Measurements from ENCODE around the gene COL21A1.

Gene COL21A1

DNA sequence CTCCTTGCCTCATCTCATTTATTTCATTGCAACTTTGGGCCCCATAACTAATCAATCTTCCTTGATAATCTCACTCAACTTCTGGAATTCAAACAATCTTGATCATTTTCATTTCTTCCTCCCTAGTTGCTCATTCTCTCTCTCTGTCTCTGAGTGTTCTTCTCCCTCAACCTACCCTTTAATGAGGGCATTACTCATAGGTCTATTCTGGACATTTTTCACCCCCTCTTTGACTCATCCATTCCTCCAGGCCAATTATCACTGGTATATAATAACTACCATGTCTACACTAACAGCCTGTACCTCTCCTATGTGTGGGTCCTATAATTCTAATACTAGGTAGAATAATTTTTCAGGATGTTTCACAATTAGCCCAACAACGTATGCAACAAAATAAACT lies 78.8 kb downstream of the COL21A1 start:
- TF ChIP-seq, protein P1, sequence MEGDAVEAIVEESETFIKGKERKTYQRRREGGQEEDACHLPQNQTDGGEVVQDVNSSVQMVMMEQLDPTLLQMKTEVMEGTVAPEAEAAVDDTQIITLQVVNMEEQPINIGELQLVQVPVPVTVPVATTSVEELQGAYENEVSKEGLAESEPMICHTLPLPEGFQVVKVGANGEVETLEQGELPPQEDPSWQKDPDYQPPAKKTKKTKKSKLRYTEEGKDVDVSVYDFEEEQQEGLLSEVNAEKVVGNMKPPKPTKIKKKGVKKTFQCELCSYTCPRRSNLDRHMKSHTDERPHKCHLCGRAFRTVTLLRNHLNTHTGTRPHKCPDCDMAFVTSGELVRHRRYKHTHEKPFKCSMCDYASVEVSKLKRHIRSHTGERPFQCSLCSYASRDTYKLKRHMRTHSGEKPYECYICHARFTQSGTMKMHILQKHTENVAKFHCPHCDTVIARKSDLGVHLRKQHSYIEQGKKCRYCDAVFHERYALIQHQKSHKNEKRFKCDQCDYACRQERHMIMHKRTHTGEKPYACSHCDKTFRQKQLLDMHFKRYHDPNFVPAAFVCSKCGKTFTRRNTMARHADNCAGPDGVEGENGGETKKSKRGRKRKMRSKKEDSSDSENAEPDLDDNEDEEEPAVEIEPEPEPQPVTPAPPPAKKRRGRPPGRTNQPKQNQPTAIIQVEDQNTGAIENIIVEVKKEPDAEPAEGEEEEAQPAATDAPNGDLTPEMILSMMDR (IDR thresholded peaks at IDR 0.05), result no peak
- TF ChIP-seq ZFX (IDR thresholded peaks at IDR 0.05; ENCODE audit: borderline replicate concordance), result no peak

DNA sequence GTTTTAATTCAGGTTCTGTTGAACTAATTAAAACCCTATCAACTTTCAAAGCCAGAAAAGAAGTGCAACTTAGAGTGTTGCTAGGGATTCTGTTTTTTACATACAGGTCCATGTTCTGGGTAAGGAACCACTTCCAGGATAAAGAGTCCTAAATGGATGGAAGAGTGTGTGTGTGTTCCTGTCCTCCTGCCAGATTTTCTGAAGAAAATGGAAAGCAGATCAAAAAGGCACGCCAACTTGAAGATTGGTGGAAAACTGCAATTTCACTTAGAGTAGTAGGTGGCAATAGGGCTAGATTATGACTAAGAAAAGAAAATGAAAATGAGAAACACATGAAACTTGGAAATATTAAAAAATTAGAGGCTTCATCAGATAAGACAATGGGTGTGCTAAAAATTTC lies 85.3 kb downstream of the COL21A1 start:
- TF ChIP-seq, protein P1 (IDR thresholded peaks at IDR 0.05), result no peak
- no peak for TF ChIP-seq ZFX (IDR thresholded peaks at IDR 0.05; ENCODE audit: borderline replicate concordance)
- H3K27ac ChIP-seq, result no peak overlapping the region

More for the DNA sequence above, 78.8 kb downstream of the COL21A1 start:
- no peak overlapping the region for H3K27ac ChIP-seq

DNA sequence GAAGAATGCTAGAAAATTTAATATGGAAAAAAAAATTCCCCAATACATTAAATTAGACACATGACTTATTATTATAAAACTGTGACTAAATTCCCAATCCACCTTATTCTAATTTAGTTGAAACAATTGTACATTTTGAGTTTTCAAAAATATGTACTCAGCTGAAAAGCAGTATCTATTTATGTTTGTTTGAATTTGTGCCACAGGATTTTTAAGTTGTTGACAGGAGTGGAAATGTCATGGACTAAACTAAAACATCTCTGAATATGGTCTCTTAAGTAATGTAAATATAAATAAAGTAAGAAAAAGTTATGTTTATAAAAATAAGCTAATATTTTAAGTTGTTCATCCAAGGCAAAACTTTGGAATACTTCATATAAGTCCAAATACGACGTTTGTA lies 86.9 kb downstream of the COL21A1 start:
- no peak for TF ChIP-seq ZFX (IDR thresholded peaks at IDR 0.05; ENCODE audit: borderline replicate concordance)
- TF ChIP-seq, protein P1 (IDR thresholded peaks at IDR 0.05), result no peak
- H3K27ac ChIP-seq, result no peak overlapping the region

DNA sequence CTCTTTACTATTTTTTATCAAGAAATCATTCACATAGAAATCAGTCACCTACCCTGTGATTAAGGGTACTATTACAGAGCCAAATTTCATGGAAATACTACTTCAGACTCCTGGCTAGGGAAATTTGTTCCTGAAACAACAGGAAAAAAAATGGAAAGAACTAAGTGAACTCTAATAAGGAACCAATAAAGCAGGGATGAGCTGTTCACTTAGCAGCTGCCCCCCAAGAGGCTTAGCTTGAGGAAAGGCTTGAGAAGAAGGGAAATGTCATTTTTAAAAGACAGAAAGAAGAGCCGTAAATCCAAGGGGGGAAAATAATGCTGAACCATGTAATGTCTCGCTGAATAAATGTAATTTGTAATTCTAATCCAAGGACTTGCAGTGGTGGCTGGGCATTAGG lies 88.8 kb downstream of the COL21A1 start:
- TF ChIP-seq, protein P1 (IDR thresholded peaks at IDR 0.05), result no peak
- no peak for TF ChIP-seq ZFX (IDR thresholded peaks at IDR 0.05; ENCODE audit: borderline replicate concordance)
- H3K27ac ChIP-seq, result no peak overlapping the region

DNA sequence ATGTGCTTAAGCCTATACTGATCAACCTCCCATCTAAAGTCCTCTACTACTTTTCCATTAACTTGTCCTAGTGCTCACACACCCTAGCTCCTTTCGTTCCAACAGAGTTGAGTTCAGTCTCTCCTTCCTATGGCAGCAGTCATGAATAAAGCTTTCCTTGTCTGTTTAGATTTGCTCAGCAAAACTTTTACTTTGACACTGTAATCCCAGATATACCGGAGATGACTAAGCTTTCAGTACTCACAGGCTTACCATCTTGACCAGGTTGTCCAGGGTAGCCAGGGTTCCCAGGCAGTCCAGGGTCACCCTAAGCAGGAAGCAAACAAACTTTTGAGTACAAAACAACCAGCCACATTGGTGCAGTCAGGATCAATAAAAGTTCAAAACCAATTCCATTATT lies 90.7 kb downstream of the COL21A1 start:
- H3K27ac ChIP-seq, result no peak overlapping the region
- TF ChIP-seq, protein P1 (IDR thresholded peaks at IDR 0.05), result no peak
- TF ChIP-seq ZFX (IDR thresholded peaks at IDR 0.05; ENCODE audit: borderline replicate concordance), result no peak

DNA sequence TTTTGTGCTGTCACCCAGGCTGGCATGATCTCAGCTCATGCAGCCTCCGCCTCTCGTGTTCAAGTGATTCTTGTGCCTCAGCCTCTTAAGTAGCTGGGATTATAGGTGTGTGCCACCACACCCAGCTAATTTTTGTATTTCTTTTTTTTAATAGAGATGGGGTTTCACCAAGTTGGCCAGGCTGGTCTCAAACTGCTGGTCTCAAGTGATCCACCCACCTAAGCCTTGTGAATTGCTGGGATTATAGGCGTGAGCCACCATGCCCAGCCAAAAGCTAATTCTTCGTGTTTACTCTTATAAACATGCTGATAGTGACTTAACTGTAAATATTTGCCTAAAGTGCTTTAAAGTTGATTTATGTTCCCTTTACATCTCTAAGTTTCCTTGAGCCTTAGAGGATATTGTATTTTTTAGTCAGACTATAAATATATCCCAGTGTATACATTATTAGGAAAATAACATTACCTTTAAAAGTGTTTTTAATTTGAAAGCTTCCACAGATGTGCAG lies 91.7 kb downstream of the COL21A1 start:
- TF ChIP-seq, protein P1 (IDR thresholded peaks at IDR 0.05), result no peak
- TF ChIP-seq ZFX (IDR thresholded peaks at IDR 0.05; ENCODE audit: borderline replicate concordance), result no peak
- H3K27ac ChIP-seq, result no peak overlapping the region; the same call in 1 of the 2 replicates

DNA sequence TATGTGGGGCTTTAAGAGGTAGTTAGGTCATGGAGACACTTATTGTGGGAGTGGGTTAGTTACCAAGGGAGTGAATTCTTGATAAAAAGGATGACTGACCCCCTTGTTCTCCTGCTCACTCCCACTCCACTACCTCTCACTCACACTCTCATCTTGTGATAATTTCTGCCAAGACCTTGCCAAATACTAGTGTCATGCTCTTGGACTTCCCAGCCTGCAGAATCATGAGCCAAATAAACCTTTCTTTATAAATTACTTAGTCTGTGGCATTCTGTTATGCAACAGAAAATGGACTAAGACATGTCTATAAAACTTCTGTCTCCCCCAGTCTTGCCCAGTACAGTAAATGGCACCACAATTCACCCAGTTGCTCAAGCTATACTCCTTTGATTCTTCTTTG lies 93.3 kb downstream of the COL21A1 start:
- no peak overlapping the region for H3K27ac ChIP-seq
- TF ChIP-seq ZFX (IDR thresholded peaks at IDR 0.05; ENCODE audit: borderline replicate concordance), result no peak
- TF ChIP-seq, protein P1 (IDR thresholded peaks at IDR 0.05), result no peak

Data from 22Rv1 (cell line).